GM19463 (cell line): ENCODE data around the gene CCDC57.
"Not testable (repeated sequence)": the region's sequence is repeated elsewhere in the genome, so short reads cannot be mapped to it uniquely, and the experiment has no call there.

Experiments used
- ATAC-seq: cut with Tn5 transposase; IDR thresholded peaks from one replicate; pipeline ENCODE4 v1.9.1; 2021; ENCODE audit warnings: mild to moderate bottlenecking, moderate library complexity; ENCODE audit not compliant: unreplicated experiment

The CCDC57 gene

DNA sequence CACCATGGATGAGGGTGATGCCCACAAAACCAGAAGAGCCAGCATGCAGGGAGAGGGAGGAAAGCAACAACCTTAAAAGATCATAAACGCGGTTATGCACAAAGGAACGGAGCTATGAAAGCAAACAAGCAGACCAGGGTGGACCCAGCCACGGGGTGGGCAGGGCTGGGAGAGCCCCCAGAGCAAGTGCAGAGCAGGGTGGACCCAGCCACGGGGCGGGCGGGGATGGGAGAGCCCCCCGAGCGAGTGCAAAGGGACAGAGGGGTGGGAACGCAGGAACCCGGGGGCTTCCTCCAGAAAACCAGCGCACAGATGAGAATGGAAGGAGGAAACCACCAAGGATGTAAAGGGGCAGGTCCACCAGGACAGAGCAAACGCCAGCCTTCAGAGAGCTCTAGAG, 33.2 kb downstream of the CCDC57 start:
- no peak for ATAC-seq

- no peak for ATAC-seq
Observed at GRCh38 chr17:82178499-82179261, 34.0 kb downstream of the CCDC57 start.

DNA sequence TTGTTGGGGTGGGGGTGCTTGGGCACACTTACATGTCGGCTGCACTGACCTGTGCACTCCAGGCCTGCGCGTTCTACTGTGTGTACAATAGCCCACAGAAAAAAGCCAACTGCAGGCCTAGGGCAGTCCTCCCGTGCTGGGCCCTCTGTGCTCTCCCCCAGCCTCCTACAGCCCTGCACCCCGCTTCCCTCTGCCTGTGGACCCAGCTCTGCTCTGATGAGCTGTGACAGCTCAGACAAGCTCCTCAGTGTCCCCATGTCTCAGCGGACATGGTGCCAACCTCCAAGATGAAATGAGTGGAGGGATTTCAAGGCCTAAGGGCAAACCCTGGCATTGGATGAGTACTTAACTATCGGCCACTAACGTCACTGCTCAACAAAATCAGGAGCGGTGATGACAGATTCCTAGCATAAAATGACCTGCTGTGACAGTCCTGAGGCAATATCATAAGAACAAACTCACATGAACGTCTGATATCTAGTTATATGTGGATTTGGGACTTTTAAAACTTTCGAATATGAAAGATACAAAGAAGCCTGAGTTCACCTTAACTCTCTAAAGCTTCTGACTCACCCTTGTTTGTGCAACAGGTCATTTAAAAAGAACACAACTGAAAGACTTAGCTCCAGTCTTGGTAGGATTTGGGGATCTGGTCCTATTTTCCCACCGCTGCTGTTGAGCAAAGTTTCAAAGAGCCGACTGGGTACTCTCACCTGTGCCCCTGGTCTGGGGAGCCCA, 34.7 kb downstream of the CCDC57 start:
- no peak for ATAC-seq

DNA sequence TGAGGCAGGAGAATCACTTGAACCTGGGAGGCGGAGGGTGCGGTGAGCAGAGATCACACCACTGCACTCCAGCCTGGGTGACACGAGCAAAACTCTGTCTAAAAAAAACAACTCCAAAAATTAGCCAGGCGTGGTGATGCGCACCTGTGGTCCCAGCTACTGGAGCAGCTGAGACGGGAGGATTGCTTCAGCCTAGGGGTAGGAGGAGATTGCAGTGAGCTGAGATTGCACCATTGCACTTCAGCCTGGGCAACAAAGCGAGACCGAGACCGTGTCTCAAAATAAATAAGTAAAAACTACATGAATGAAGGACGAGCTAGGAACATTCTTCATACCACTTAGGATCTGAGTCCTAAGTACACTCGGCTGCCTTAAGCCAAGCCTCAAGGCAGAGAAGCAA, 35.4 kb downstream of the CCDC57 start:
- no peak for ATAC-seq

GRCh38 chr17:82175951-82176350, 36.7 kb downstream of the CCDC57 start:
- ATAC-seq, result no peak

- no peak for ATAC-seq
Observed at GRCh38 chr17:82175201-82175600, 37.4 kb downstream of the CCDC57 start.

DNA sequence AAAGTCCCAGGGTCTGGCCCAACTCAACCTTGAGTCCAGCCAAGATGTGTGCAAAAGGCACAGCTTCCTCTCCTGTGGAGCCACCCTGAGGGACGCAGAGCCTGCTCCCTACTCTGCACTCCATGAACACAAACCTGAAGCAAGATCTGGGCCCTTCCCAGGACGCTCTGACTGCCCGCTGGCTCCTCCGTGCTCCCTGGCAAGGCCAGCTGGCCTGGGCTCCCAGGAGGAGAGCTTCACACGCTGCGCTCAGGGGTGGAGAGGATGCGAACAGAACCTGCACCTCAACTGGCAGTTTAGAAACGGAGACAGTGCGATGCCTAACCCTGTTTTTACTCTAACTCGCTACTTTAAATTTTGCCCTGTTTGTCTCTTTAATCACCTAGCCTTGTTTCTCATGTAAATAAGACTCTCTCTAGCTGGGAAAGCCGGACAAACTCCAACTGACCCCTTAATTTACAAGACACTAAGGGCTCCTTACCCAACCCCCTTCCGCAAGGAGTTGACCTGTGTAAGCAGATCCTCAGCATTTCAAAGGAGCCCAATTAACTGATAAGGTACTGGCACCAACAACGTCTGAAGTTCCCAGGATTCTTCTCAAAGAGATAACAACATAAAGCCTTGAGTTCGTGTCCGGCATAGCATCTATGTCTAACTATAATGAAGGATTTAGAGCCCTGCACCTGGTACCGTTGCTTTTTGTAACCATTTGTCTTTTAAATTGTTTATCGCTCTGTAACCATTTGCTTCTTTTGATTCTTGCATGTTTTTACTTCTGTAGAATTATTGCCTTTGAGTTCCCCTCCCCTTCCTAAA, 38.4 kb downstream of the CCDC57 start:
- ATAC-seq, result not testable (repeated sequence)

GRCh38 chr17:82173351-82174041, 39.1 kb downstream of the CCDC57 start:
- no peak for ATAC-seq

GRCh38 chr17:82172486-82173160, 40.0 kb downstream of the CCDC57 start:
- no peak for ATAC-seq

DNA sequence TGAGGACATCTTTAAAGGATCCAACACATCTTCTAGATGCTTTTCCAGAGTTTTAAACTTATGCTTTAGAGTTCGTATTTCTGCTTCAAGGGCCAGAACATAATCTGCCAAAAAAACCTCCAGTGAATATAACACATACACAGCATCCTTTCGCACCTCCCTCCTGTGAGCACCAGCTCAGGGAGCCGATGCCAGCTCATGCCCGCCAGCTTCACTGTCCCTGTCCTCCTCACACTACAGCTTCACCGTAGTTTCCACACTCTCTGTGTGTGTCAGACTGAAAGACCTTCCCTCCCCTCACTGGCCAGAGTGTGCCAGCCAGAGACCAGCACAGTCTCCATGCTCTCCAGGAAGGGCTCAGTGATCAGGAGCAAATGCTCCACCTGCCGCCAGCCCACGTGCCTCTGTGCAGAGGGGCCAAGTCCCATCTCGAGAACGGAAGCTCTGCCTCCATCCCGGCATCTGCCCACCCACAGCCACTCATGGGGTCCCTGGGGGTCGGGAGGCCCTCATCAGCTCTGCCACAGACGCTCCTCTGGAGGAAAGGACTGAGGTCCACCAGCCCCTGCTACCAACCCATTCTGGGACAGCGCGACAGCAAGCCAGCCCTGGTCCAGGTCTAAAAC, 40.8 kb downstream of the CCDC57 start:
- no peak for ATAC-seq

DNA sequence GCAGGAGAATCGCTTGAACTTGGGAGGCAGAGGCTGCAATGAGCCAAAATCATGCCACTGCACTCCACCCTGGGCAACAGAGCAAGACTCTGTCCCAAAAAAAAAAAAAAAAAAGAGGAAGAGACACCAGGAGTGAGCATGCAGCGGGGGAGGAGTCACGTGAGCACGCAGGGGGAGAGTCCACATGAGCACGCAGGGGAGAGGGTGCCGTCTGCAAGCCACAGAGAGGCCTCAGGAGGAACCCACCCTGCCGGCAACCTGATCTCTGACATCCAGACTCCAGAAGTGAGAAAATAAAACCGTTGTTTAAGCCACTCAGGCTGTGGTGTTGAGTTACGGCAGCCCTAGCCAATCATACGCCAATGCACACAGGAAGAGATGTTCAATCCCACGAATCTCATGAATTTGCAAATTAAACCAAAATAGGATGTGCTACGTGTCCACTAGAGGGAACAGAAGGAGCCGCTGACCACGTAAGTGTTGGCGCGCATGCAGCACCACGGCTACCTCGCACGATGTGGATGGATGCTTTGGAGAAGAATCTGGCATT, 42.2 kb downstream of the CCDC57 start:
- ATAC-seq, result no peak

DNA sequence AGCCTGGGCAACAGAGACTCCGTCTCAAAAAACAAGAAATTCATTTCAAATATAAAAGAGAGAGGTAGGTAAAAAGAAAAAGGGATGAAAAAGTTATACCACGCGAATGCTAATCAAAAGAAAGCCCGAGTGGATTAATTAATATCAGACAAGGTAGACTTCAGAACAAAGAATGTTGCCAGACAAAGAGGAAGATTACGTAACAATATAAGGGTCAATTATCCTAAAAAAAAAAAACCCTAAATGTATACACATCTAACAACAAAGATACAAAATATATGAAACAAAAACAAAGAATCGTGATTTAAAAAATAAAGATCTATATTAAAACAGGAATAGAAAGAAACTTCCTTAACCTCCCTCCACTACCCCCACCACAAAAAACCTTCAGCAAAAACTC, 44.1 kb downstream of the CCDC57 start:
- no peak for ATAC-seq

DNA sequence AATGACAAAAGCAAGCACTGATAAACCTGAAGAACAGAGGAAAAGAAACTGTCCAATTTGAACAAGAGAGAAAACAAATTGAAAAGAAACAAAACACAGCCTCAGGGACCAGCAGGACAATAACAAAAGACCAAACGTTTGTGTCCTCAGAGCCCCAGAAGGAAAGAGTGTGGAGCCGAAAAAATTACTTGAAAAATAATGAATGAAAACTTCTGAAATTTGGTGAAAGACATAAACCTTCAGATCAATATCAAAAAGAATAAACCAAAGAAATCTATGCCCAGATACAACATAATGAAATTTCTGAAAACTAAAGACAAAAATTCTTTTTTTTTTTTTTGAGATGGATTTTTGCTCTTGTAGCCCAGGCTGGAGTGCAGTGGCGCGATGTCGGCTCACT, 45.6 kb downstream of the CCDC57 start:
- ATAC-seq, result no peak

DNA sequence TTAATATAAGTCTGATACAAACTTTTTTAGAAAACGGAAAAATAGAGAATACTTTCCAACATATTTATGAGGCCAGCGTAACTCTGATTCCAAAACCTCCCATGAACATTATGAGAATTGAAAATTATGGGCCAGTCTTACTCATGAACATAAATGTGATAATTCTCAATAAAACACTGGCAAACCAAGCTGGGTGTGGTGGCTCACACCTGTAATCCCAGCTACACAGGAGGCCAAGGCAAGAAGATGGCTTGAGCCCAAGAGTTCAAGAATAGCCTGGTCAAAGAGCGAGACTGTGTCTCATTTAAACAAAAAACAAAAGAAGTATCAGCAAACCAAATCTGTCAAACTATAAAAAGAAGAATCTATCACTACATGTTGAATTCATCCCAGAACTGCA, 47.8 kb downstream of the CCDC57 start:
- no peak for ATAC-seq

DNA sequence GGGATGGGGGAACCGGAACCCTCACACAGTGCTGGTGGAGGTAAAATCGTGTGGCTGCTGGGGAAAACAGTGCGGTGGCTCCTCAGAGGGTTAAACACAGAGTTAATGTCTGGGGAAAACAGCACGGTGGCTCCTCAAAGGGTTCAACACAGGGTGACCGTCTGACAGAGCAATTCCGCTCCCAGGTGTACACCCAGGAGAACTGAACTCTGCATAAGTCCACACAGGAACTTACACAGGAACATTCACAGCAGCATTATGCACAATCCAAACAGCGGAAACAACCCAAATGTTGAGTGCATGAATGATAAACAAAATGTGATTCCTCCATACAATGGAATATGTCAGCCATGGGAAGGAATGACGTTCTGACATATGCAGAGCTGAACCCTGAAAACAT, 51.4 kb downstream of the CCDC57 start:
- no peak for ATAC-seq

DNA sequence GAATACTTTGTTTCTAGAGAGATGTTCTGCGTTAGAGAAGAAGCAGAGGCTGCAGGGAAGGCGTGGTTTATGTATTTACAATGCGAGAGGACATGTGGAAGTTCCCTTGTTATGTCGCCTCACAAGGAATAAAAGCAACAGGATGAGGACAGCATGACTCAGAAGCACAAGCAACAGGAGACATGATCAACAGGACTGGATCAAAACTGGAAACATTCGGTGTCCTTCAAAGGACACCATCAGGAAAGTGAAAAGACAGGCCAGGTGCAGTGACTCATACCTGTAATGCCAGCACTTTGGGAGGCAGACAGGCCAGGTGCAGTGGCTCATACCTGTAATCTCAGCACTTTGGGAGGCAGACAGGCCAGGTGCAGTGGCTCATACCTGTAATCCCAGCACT, 52.6 kb downstream of the CCDC57 start:
- ATAC-seq, result no peak

GRCh38 chr17:82158825-82159224, 53.8 kb downstream of the CCDC57 start:
- no peak for ATAC-seq

GRCh38 chr17:82157046-82158035, 55.3 kb downstream of the CCDC57 start:
- no peak for ATAC-seq
